H1 (cell line): ENCODE measurements around the gene ALDH1B1. TPM values are rescaled to one million over a fixed set of nuclear protein-coding genes. Genes with fewer than 3 reads are reported as not detected.

Experiments used
- CTCF ChIA-PET: fragments of 300-600 bp; sonication (Branson Sonifier 250); formaldehyde crosslinking; loops from one replicate; lab custom pipeline; 2021; ENCODE audit not compliant: partially characterized antibody; lab: Charles Lee
- POLR2A ChIA-PET: fragments of 300-600 bp; sonication (Branson Sonifier 250); formaldehyde crosslinking; loops from one replicate; lab custom pipeline; 2021; ENCODE audit warnings: inconsistent platforms; ENCODE audit not compliant: partially characterized antibody; lab: Charles Lee
- DNase-seq, 2 experiments: peaks; one replicate each; pipeline versions ENCODE4 v3.0.0 to v3.0.0-alpha.2; 2010 to 2022; ENCODE audit warnings: low spot score in 2 of 2, low read depth in 1 of 2, mixed read lengths in 1 of 2
- FAIRE-seq: peaks from 2 replicates; lab custom pipeline; 2011; peaks lifted over from hg19 to GRCh38; lab: Jason Lieb, UNC
- H2AFZ ChIP-seq: 2 replicates; pipeline ENCODE4 v1.8.1; 2012; ENCODE audit warnings: low read length, inconsistent platforms
- H2AK5ac ChIP-seq: 2 replicates; pipeline ENCODE4 v1.6.1; 2013; ENCODE audit warnings: low read depth, low read length
- H2BK120ac ChIP-seq: replicated peaks from 2 replicates; pipeline ENCODE3; 2013; ENCODE audit warnings: low read depth, low read length, inconsistent platforms
- H2BK12ac ChIP-seq: 2 replicates; pipeline ENCODE4 v1.6.1; 2013; ENCODE audit warnings: low read depth, low read length
- H2BK15ac ChIP-seq: 2 replicates; pipeline ENCODE4 v1.6.1; 2013; ENCODE audit warnings: low read length
- H2BK20ac ChIP-seq: 2 replicates; pipeline ENCODE4 v1.6.1; 2013; ENCODE audit warnings: low read length
- H2BK5ac ChIP-seq: 2 replicates; pipeline ENCODE4 v1.6.1; 2013; ENCODE audit warnings: low read depth, low read length
- H3K14ac ChIP-seq: 2 replicates; pipeline ENCODE4 v1.6.1; 2013; ENCODE audit warnings: inconsistent platforms; ENCODE audit not compliant: insufficient read length
- H3K18ac ChIP-seq: 2 replicates; pipeline ENCODE4 v1.6.1; 2013; ENCODE audit warnings: low read length; ENCODE audit errors: extremely low read depth
- H3K23ac ChIP-seq: 2 replicates; pipeline ENCODE4 v1.6.1; 2013; ENCODE audit warnings: inconsistent platforms; ENCODE audit not compliant: insufficient read length
- H3K23me2 ChIP-seq: 2 replicates; pipeline ENCODE4 v1.6.1; 2013; ENCODE audit warnings: low read depth, low read length
- H3K27ac ChIP-seq: 2 replicates; pipeline ENCODE4 v1.6.1; 2011; ENCODE audit warnings: low read depth, low read length, inconsistent platforms
- H3K27me3 ChIP-seq, 4 experiments: replicated peaks in 1 of 4; 1 replicate in 1 of 4; 2 replicates in 3 of 4; pipeline versions ENCODE4 v1.6.1 to v1.8.1; 2011 to 2013; ENCODE audit warnings: low read length in 3 of 4, mild to moderate bottlenecking in 3 of 4, inconsistent platforms in 2 of 4, mixed read lengths in 2 of 4, moderate library complexity in 1 of 4; ENCODE audit not compliant: control insufficient read depth in 3 of 4, insufficient read depth in 3 of 4; ENCODE audit errors: extremely low read depth in 1 of 4
- H3K36me3 ChIP-seq, 4 experiments: 2 replicates each; pipeline versions ENCODE4 v1.6.1 to v1.8.1; 2011 to 2013; ENCODE audit warnings: mild to moderate bottlenecking in 4 of 4, low read length in 3 of 4, moderate library complexity in 2 of 4, control low read depth in 1 of 4, inconsistent platforms in 1 of 4; ENCODE audit not compliant: insufficient read depth in 4 of 4, control insufficient read depth in 2 of 4
- H3K4ac ChIP-seq: replicated peaks from 2 replicates; pipeline ENCODE3; 2013; ENCODE audit warnings: low read length, low read depth, mixed read lengths, inconsistent platforms; ENCODE audit not compliant: insufficient read length
- H3K4me1 ChIP-seq, 4 experiments: replicated peaks in 1 of 4; 1 replicate in 1 of 4; 2 replicates in 3 of 4; pipeline versions ENCODE4 v1.6.1 to v1.8.1; 2011 to 2013; ENCODE audit warnings: low read length in 3 of 4, inconsistent platforms in 2 of 4, mixed read lengths in 1 of 4; ENCODE audit not compliant: insufficient read depth in 4 of 4, control insufficient read depth in 3 of 4
- H3K4me2 ChIP-seq, 2 experiments: 2 replicates each; pipeline versions ENCODE4 v1.6.1 to v1.8.1; 2011 to 2013; ENCODE audit warnings: low read depth in 2 of 2, low read length in 2 of 2, control low read depth in 1 of 2, inconsistent platforms in 1 of 2, mild to moderate bottlenecking in 1 of 2; ENCODE audit not compliant: insufficient read depth in 1 of 2
- H3K4me3 ChIP-seq, 4 experiments: fragments of 200-600, 300-600 bp in 1 of 4; sonication (generic), shearing (Covaris generic), sonication (Bioruptor Twin) in 1 of 4; 2 replicates each; pipeline versions ENCODE4 v1.5.1 to v1.8.1; 2011 to 2016; ENCODE audit warnings: low read length in 4 of 4, low read depth in 3 of 4, control low read depth in 2 of 4, inconsistent platforms in 2 of 4, mild to moderate bottlenecking in 2 of 4, mixed read lengths in 1 of 4, moderate library complexity in 1 of 4; ENCODE audit not compliant: insufficient read depth in 2 of 4; ENCODE audit errors: extremely low read depth in 1 of 4
- H3K56ac ChIP-seq: replicated peaks from 2 replicates; pipeline ENCODE3; 2013; ENCODE audit warnings: low read depth, mild to moderate bottlenecking, mixed read lengths, low read length, inconsistent platforms; ENCODE audit not compliant: insufficient read length
- H3K79me1 ChIP-seq: 2 replicates; pipeline ENCODE4 v1.6.1; 2013; ENCODE audit warnings: low read depth, low read length, control low read depth
- H3K79me2 ChIP-seq, 2 experiments: 2 replicates each; pipeline versions ENCODE4 v1.6.1 to v1.8.1; 2012 to 2013; ENCODE audit warnings: low read length in 2 of 2, mild to moderate bottlenecking in 2 of 2, inconsistent platforms in 1 of 2; ENCODE audit not compliant: insufficient read depth in 2 of 2, control insufficient read depth in 1 of 2
- H3K9ac ChIP-seq, 4 experiments: replicated peaks in 1 of 4; 1 replicate in 1 of 4; 2 replicates in 3 of 4; pipeline versions ENCODE4 v1.6.1 to v1.8.1; 2011 to 2013; ENCODE audit warnings: low read depth in 3 of 4, low read length in 3 of 4, control low read depth in 2 of 4, mild to moderate bottlenecking in 2 of 4, moderate library complexity in 2 of 4, inconsistent platforms in 1 of 4; ENCODE audit errors: extremely low read depth in 1 of 4
- H3K9me3 ChIP-seq, 2 experiments: 2 replicates each; pipeline versions ENCODE4 v1.6.1 to v1.8.1; 2012 to 2013; ENCODE audit warnings: mild to moderate bottlenecking in 2 of 2, moderate library complexity in 2 of 2, control low read depth in 1 of 2, inconsistent platforms in 1 of 2, low read depth in 1 of 2, low read length in 1 of 2, mixed read lengths in 1 of 2; ENCODE audit not compliant: insufficient read depth in 2 of 2
- H4K20me1 ChIP-seq, 2 experiments: replicated peaks in 1 of 2; 2 replicates each; pipeline versions ENCODE3 to v1.8.1; 2011 to 2013; ENCODE audit warnings: inconsistent platforms in 2 of 2, low read length in 2 of 2, mild to moderate bottlenecking in 1 of 2; ENCODE audit not compliant: insufficient read depth in 2 of 2, control insufficient read depth in 1 of 2
- H4K5ac ChIP-seq: 2 replicates; pipeline ENCODE4 v1.6.1; 2013; ENCODE audit warnings: low read length, low read depth, mixed read lengths, inconsistent platforms; ENCODE audit not compliant: insufficient read length
- H4K8ac ChIP-seq: 2 replicates; pipeline ENCODE4 v1.8.0; 2013; ENCODE audit warnings: mild to moderate bottlenecking, moderate library complexity, low read length, inconsistent platforms; ENCODE audit not compliant: insufficient read depth; ENCODE audit errors: extremely low read depth
- H4K91ac ChIP-seq: replicated peaks from 2 replicates; pipeline ENCODE3; 2013; ENCODE audit warnings: low read length, mixed read lengths, inconsistent platforms; ENCODE audit not compliant: insufficient read length
- CTBP2 ChIP-seq: IDR thresholded peaks from 2 replicates; pipeline ENCODE4 v1.7.0; 2011; ENCODE audit warnings: borderline replicate concordance, mild to moderate bottlenecking, moderate library complexity, mixed read lengths, low read length; ENCODE audit not compliant: insufficient read depth, insufficient read length
- EZH2 ChIP-seq: fragments of 200-600 bp; sonication (generic); IDR thresholded peaks from 2 replicates; pipeline ENCODE4 v1.7.1; 2012; ENCODE audit warnings: low read depth, mild to moderate bottlenecking, moderate library complexity, low read length, inconsistent platforms; ENCODE audit not compliant: severe bottlenecking
- GABPA ChIP-seq: IDR thresholded peaks from 2 replicates; pipeline ENCODE4 v1.6.1; 2011; ENCODE audit warnings: mild to moderate bottlenecking, low read length, moderate library complexity, borderline replicate concordance; ENCODE audit not compliant: insufficient read depth
- MAFK ChIP-seq: IDR thresholded peaks from 2 replicates; pipeline ENCODE4 v1.6.1; 2012; ENCODE audit warnings: low read depth, mild to moderate bottlenecking, improper control_type of control experiment, low read length
- NRF1 ChIP-seq: IDR thresholded peaks from 2 replicates; pipeline ENCODE4 v1.6.1; 2011; ENCODE audit warnings: mild to moderate bottlenecking, low read depth, low read length, improper control_type of control experiment
- POLR2A ChIP-seq, 2 experiments: IDR thresholded peaks; 1 replicate in 1 of 2; 2 replicates in 1 of 2; pipeline ENCODE4 v1.6.1; 2011; ENCODE audit warnings: low read depth in 2 of 2, low read length in 2 of 2, mild to moderate bottlenecking in 2 of 2; ENCODE audit errors: control extremely low read depth in 1 of 2
- POU5F1 ChIP-seq: IDR thresholded peaks from 2 replicates; pipeline ENCODE4 v1.6.1; 2011; ENCODE audit warnings: low read depth, mild to moderate bottlenecking, low read length, moderate library complexity
- RXRA ChIP-seq: IDR thresholded peaks from 2 replicates; pipeline ENCODE4 v1.6.1; 2011; ENCODE audit warnings: low read depth, mild to moderate bottlenecking, low read length, moderate library complexity; ENCODE audit not compliant: insufficient read depth
- SP1 ChIP-seq: IDR thresholded peaks from 2 replicates; pipeline ENCODE4 v1.6.1; 2011; ENCODE audit warnings: low read depth, low read length
- SP2 ChIP-seq: IDR thresholded peaks from 2 replicates; pipeline ENCODE4 v1.6.1; 2012; ENCODE audit warnings: mild to moderate bottlenecking, low read length, inconsistent platforms
- SRF ChIP-seq: IDR thresholded peaks from 2 replicates; pipeline ENCODE4 v1.6.1; 2011; ENCODE audit warnings: mild to moderate bottlenecking, low read depth, low read length, moderate library complexity
- TBP ChIP-seq: IDR thresholded peaks from 2 replicates; pipeline ENCODE4 v1.6.1; 2011; ENCODE audit warnings: low read depth, low read length, improper control_type of control experiment
- TCF12 ChIP-seq: IDR thresholded peaks from 2 replicates; pipeline ENCODE4 v1.6.1; 2011; ENCODE audit warnings: low read depth, mild to moderate bottlenecking, low read length
- YY1 ChIP-seq: IDR thresholded peaks from 2 replicates; pipeline ENCODE4 v1.6.1; 2011; ENCODE audit warnings: low read depth, mild to moderate bottlenecking, low read length
- WGBS, 2 experiments: shearing (Covaris generic) in 1 of 2; methylation state at CpG; one replicate each; pipeline versions ENCODE4 v1.1.6 to v1.1.7; 2013 to 2015; ENCODE audit warnings: low lambda C conversion rate in 2 of 2, mixed read lengths in 2 of 2, inconsistent platforms in 1 of 2, low coverage in 1 of 2, missing lambda C conversion rate in 1 of 2; ENCODE audit not compliant: insufficient replicate concordance in 2 of 2, insufficient coverage in 1 of 2, insufficient read length in 1 of 2; ENCODE audit errors: extremely low coverage in 1 of 2, missing lambda C conversion rate in 1 of 2; 5-methylcytosine and 5-hydroxymethylcytosine counted together
- polyA plus RNA-seq, 7 experiments: library from polyadenylated mRNA; depleted of rRNA in 3 of 7; stranded (reverse) in 5 of 7; unstranded in 2 of 7; fragments of >200 nt in 5 of 7; fragments of 200-250 nt in 2 of 7; gene quantifications; 1 replicate in 5 of 7; 2 replicates in 1 of 7; 4 replicates in 1 of 7; pipeline versions ENCODE4 v1.2.1 to v1.2.3, GENCODE V29; 2011 to 2013; ENCODE audit warnings: missing spikeins in 2 of 7, mixed read lengths in 2 of 7
- total RNA-seq: library from RNA; stranded (reverse); fragmentation: NEBNext Ultra II Directional; extraction: Animal tissue kit (Norgen Biotek cat#: 25700); gene quantifications from 2 replicates; pipeline ENCODE4 v1.2.1, GENCODE V29; 2021
- TF ChIP-seq, protein P1 (sequence below): IDR thresholded peaks from 2 replicates; pipeline ENCODE4 v1.6.1; 2011; ENCODE audit warnings: low read length, improper control_type of control experiment

The ALDH1B1 gene
- total and polyA plus RNA-seq, 2 of the 8 experiments (the other 6 are each of a cell fraction or from before 2014, with no cell fraction given): 41.6 to 78.7 TPM

DNA sequence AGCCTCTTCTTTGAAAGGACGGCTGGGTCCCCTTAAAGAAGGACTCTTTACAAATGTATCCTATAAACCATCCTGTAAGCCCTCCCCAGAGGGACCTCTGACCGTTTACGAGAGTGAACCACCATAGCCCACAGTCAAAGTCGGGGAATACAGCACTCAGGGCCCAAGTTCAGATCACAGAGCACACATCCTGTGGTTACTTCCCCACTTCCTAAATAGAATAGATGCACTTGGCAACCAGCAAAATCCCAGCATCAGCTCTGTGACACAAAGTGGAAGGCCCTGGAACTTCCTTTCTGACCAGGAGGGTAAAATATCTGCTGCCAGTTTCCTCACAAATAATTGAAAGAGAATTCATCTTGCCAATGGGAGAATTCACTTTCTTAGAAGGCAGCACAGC, 38.6 kb downstream of the ALDH1B1 start:
- H4K8ac ChIP-seq: no peak overlapping the region
- H2AFZ ChIP-seq: no peak overlapping the region
- H2BK120ac ChIP-seq: no peak overlapping the region
- H3K18ac ChIP-seq: no peak overlapping the region
- no peak overlapping the region for H3K14ac ChIP-seq
- DNase-seq: no peak
- H3K79me1 ChIP-seq: no peaks in the 10 kb centered on the region
- H3K23ac ChIP-seq: no peak overlapping the region
- no peak for FAIRE-seq
- H3K9ac ChIP-seq: no peak overlapping the region
- H3K27me3 ChIP-seq: peaks cover 0 to 9% (median 3%) of the 10 kb centered on the region in 4 experiments; a peak in 4 of 7 replicates
- H2BK12ac ChIP-seq: no peak overlapping the region
- H3K4ac ChIP-seq: no peak overlapping the region
- WGBS, 2 experiments: 90% methylated on average over 4 of the region's 4 CpGs; no CpG with 5 or more reads in 1 of the 2 experiments
- no peaks in the 10 kb centered on the region for H3K36me3 ChIP-seq
- H4K91ac ChIP-seq: no peak overlapping the region
- no peak overlapping the region for H3K4me3 ChIP-seq
- ChIA-PET POLR2A (no interaction called here), CTCF (interaction anchor here (5.5 to 6.2 kb wide), 2 partner anchors 11 to 13 kb away, joined by 47 to 50 read pairs; no protein-coding TSS in a partner anchor)
- no peaks in the 10 kb centered on the region for H4K20me1 ChIP-seq
- H3K23me2 ChIP-seq: no peaks in the 10 kb centered on the region
- no peak overlapping the region for H3K27ac ChIP-seq
- no peaks in the 10 kb centered on the region for H3K9me3 ChIP-seq
- no peak overlapping the region for H2BK15ac ChIP-seq
- H2BK20ac ChIP-seq: no peak overlapping the region
- no peak overlapping the region for H3K56ac ChIP-seq
- no peak overlapping the region for H2BK5ac ChIP-seq
- H3K4me1 ChIP-seq: peaks cover 0 to 3% (median 0%) of the 10 kb centered on the region in 4 experiments; a peak in 1 of 7 replicates
- H4K5ac ChIP-seq: no peak overlapping the region
- no peaks in the 10 kb centered on the region for H3K79me2 ChIP-seq
- no peak overlapping the region for H2AK5ac ChIP-seq
- H3K4me2 ChIP-seq: no peak overlapping the region
- TF ChIP-seq SP1 (no peak), YY1 (no peak), CTBP2 (no peak), MAFK (no peak), TBP (no peak), TCF12 (no peak), GABPA (no peak), EZH2 (no peak), RXRA (no peak), POU5F1 (no peak), NRF1 (no peak), SRF (no peak), SP2 (no peak), POLR2A (IDR thresholded peaks at IDR 0.05; ENCODE audit: control extremely low read depth in 1 of 2, low read depth in 2 of 2, low read length in 2 of 2) (no peak)
- TF ChIP-seq, protein P1, sequence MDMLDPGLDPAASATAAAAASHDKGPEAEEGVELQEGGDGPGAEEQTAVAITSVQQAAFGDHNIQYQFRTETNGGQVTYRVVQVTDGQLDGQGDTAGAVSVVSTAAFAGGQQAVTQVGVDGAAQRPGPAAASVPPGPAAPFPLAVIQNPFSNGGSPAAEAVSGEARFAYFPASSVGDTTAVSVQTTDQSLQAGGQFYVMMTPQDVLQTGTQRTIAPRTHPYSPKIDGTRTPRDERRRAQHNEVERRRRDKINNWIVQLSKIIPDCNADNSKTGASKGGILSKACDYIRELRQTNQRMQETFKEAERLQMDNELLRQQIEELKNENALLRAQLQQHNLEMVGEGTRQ: no peak
